NCI-H82 treated with DMSO at 0.1 percent for 48 hours (cell line): ENCODE data around the gene RHOB.
"Not testable (repeated sequence)": the region's sequence is repeated elsewhere in the genome, so short reads cannot be mapped to it uniquely, and the experiment has no call there.

Source experiments
- DNase-seq: peaks from one replicate; lab custom pipeline; 2025; ENCODE audit not compliant: unreplicated experiment; lab: John Stamatoyannopoulos, UW

RHOB gene

GRCh38 chr2:20488782-20489181 lies 41.9 kb downstream of the RHOB start:
- no peak for DNase-seq

GRCh38 chr2:20490300-20491181 lies 43.7 kb downstream of the RHOB start:
- DNase-seq, result no peak

- DNase-seq, result no peak
Observed at GRCh38 chr2:20491739-20492531, 45.1 kb downstream of the RHOB start.

- DNase-seq, result not testable (repeated sequence)
Observed at GRCh38 chr2:20493095-20493494, 46.2 kb downstream of the RHOB start.

- no peak for DNase-seq
Observed at GRCh38 chr2:20494241-20494640, 47.4 kb downstream of the RHOB start.

- DNase-seq, result no peak
Observed at GRCh38 chr2:20496076-20496872, 49.4 kb downstream of the RHOB start.

- DNase-seq, result no peak
Observed at GRCh38 chr2:20496942-20497341, 50.1 kb downstream of the RHOB start.
